DOHH2 (cell line): Measurements from ENCODE around the gene LARP6.

Experiments
- H3F3A ChIP-seq: fragments of 200-600 bp; sonication (generic), shearing (Covaris generic); 2 replicates; pipeline ENCODE4 v1.6.0; 2016; ENCODE audit warnings: antibody characterized with exemption, mild to moderate bottlenecking; ENCODE audit not compliant: control insufficient read depth, insufficient read depth
- H3K27ac ChIP-seq: fragments of 200-600 bp; sonication (generic); 2 replicates; pipeline ENCODE4 v1.5.1; 2014; ENCODE audit warnings: low read depth, mild to moderate bottlenecking, low read length, moderate library complexity
- H3K27me3 ChIP-seq: fragments of 200-600 bp; sonication (generic); 2 replicates; pipeline ENCODE4 v1.6.1; 2014; ENCODE audit warnings: mild to moderate bottlenecking, low read length, mixed read lengths; ENCODE audit not compliant: control insufficient read depth
- H3K36me3 ChIP-seq: fragments of 200-600 bp; sonication (generic); 2 replicates; pipeline ENCODE4 v1.6.1; 2014; ENCODE audit warnings: mild to moderate bottlenecking, low read length, moderate library complexity, mixed read lengths; ENCODE audit not compliant: control insufficient read depth
- H3K4me1 ChIP-seq: fragments of 200-600 bp; sonication (generic); 2 replicates; pipeline ENCODE4 v1.6.1; 2014; ENCODE audit warnings: mild to moderate bottlenecking, low read length, mixed read lengths; ENCODE audit not compliant: control insufficient read depth
- H3K4me2 ChIP-seq: fragments of 200-600 bp; sonication (generic); 2 replicates; pipeline ENCODE4 v1.6.0; 2014; ENCODE audit warnings: mild to moderate bottlenecking, low read length, moderate library complexity
- H3K4me3 ChIP-seq: fragments of 200-600 bp; sonication (generic); 2 replicates; pipeline ENCODE4 v1.5.1; 2014; ENCODE audit warnings: mild to moderate bottlenecking, low read length, mixed read lengths
- H3K79me2 ChIP-seq: fragments of 200-600 bp; sonication (generic); 2 replicates; pipeline ENCODE4 v1.6.1; 2014; ENCODE audit warnings: mild to moderate bottlenecking, low read length, mixed read lengths; ENCODE audit not compliant: control insufficient read depth
- H3K9me2 ChIP-seq: fragments of 200-600 bp; sonication (generic); replicated peaks from 2 replicates; pipeline ENCODE4 v1.6.1; 2014; ENCODE audit warnings: mild to moderate bottlenecking, low read length, mixed read lengths; ENCODE audit not compliant: control insufficient read depth
- H3K9me3 ChIP-seq: fragments of 200-600 bp; sonication (generic); 2 replicates; pipeline ENCODE4 v1.6.1; 2014; ENCODE audit warnings: antibody characterized with exemption, low read length, mixed read lengths; ENCODE audit not compliant: control insufficient read depth, insufficient read depth
- H4K20me1 ChIP-seq: fragments of 200-600 bp; sonication (generic); 2 replicates; pipeline ENCODE4 v1.6.0; 2014; ENCODE audit warnings: low read depth, mild to moderate bottlenecking, antibody characterized with exemption, low read length, moderate library complexity; ENCODE audit not compliant: control insufficient read depth, insufficient read depth
- EZH2phosphoT487 ChIP-seq: fragments of 200-600 bp; sonication (generic); IDR thresholded peaks from 2 replicates; pipeline ENCODE4 v1.6.1; 2017; ENCODE audit warnings: borderline replicate concordance, mild to moderate bottlenecking, antibody characterized with exemption, low read length, moderate library complexity, mixed read lengths
- TF ChIP-seq, protein P1 (sequence below): fragments of 200-600 bp; sonication (generic); IDR thresholded peaks from one replicate; pipeline ENCODE4 v1.5.1; 2014; ENCODE audit warnings: antibody characterized with exemption, mild to moderate bottlenecking, low read depth, low read length; ENCODE audit not compliant: poor library complexity, severe bottlenecking

The LARP6 gene

DNA sequence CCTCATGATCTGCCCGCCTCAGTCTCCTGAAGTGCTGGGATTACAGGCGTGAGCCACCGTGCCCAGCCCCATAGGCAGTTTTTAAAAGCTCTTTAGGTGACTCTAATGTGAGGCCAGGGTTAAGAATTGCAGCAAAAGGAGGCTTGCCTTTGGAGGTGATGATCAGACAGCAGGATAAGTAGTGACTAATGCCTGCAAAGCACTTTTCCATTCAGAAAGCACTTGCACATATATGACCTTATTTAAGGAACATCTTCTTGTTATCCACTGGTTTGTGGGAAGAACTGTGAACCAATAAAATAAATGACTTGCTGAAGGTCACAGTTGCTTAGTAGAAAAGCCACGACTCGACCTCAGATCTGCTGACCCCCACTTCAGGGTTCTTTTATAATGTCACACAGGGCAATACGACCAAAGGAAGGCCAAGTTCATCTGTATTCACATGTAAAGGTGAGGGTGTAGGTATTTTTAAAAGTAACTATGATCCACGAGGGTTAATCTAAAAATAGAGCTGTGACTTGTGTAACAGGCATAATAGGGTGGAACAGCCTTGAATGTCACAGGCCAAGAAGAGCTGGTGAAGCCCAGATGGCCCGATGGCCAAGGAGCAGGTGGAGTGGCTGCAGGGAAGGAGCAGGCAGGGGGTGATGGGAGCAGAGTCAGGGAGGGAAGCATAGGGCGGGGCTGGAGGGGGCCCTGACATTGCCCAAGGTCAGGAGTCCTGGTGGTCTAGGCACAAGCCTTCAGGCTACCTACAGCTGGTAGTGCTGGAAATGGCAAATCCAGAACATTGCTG, 24.4 kb downstream of the LARP6 start:
- H3K27ac ChIP-seq = no peak overlapping the region

DNA sequence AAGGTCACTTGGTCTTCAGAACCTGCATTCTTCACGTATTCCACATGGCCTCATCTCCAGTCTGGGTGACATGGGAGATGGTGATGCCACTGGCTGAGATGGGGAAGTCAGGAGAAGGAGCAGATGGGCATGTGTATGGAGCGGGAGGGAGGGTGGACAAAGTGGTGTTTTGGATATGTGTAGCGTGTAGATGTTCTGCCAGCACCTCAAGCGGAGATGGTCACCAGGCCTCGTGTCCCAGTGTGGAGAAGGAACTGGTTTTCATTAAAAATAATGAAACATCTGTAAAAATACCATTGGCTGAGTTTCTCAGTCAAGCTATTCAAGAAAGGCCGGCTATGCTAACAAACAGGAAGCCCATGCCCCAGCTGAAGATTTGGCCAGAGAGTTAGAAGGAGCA, 26.2 kb downstream of the LARP6 start:
- H3K4me2 ChIP-seq = no peak overlapping the region
- no peak for TF ChIP-seq EZH2phosphoT487
- TF ChIP-seq, protein P1, sequence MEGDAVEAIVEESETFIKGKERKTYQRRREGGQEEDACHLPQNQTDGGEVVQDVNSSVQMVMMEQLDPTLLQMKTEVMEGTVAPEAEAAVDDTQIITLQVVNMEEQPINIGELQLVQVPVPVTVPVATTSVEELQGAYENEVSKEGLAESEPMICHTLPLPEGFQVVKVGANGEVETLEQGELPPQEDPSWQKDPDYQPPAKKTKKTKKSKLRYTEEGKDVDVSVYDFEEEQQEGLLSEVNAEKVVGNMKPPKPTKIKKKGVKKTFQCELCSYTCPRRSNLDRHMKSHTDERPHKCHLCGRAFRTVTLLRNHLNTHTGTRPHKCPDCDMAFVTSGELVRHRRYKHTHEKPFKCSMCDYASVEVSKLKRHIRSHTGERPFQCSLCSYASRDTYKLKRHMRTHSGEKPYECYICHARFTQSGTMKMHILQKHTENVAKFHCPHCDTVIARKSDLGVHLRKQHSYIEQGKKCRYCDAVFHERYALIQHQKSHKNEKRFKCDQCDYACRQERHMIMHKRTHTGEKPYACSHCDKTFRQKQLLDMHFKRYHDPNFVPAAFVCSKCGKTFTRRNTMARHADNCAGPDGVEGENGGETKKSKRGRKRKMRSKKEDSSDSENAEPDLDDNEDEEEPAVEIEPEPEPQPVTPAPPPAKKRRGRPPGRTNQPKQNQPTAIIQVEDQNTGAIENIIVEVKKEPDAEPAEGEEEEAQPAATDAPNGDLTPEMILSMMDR = no peak
- no peaks in the 10 kb centered on the region for H3K9me2 ChIP-seq

More for the DNA sequence above, 24.4 kb downstream of the LARP6 start:
- Histone ChIP-seq H4K20me1 (no peaks in the 10 kb centered on the region), H3K4me3 (no peak overlapping the region), H3K4me2 (no peak overlapping the region), H3K27me3 (peaks cover 3% of the 10 kb centered on the region; the same call in 1 of the 2 replicates), H3K79me2 (no peaks in the 10 kb centered on the region), H3K36me3 (no peaks in the 10 kb centered on the region), H3F3A (no peaks in the 10 kb centered on the region), H3K9me3 (no peaks in the 10 kb centered on the region), H3K4me1 (no peaks in the 10 kb centered on the region), H3K9me2 (no peaks in the 10 kb centered on the region)
- no peak for TF ChIP-seq EZH2phosphoT487
- TF ChIP-seq, protein P1 = no peak

DNA sequence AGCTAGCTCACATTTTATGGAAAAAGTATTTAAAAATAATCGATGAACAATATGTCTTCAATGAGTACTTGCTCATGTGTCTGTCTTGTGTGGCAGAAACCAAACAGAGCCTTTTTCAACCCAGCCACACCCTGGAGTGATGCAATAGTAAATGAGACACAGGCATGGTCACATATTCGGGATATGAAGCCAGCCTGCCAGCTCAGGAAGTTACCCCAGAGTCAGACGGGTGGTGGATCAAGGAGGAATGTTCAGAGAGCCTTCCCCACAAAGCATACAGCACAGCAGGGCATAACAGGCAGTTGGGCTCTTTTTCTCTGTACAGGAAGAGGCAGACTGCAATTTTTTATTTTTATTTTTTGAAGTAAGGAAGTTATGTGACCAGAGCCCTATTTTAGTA, 27.3 kb downstream of the LARP6 start:
- H4K20me1 ChIP-seq = no peaks in the 10 kb centered on the region
- H3K27ac ChIP-seq = no peak overlapping the region
- no peaks in the 10 kb centered on the region for H3K9me2 ChIP-seq
- H3K27me3 ChIP-seq = peaks cover 3% of the 10 kb centered on the region; the same call in 1 of the 2 replicates
- no peak overlapping the region for H3K4me2 ChIP-seq
- H3K36me3 ChIP-seq = no peaks in the 10 kb centered on the region
- no peak for TF ChIP-seq EZH2phosphoT487
- TF ChIP-seq, protein P1 = no peak
- no peaks in the 10 kb centered on the region for H3K9me3 ChIP-seq
- no peaks in the 10 kb centered on the region for H3K79me2 ChIP-seq
- no peak overlapping the region for H3K4me3 ChIP-seq
- H3K4me1 ChIP-seq = no peaks in the 10 kb centered on the region
- H3F3A ChIP-seq = no peaks in the 10 kb centered on the region

More for the DNA sequence above, 26.2 kb downstream of the LARP6 start:
- no peaks in the 10 kb centered on the region for H3K9me3 ChIP-seq
- H3F3A ChIP-seq = no peaks in the 10 kb centered on the region
- H3K27me3 ChIP-seq = peaks cover 3% of the 10 kb centered on the region; the same call in 1 of the 2 replicates
- no peak overlapping the region for H3K27ac ChIP-seq
- no peaks in the 10 kb centered on the region for H3K4me1 ChIP-seq
- H3K4me3 ChIP-seq = no peak overlapping the region
- no peaks in the 10 kb centered on the region for H3K79me2 ChIP-seq
- H4K20me1 ChIP-seq = no peaks in the 10 kb centered on the region
- no peaks in the 10 kb centered on the region for H3K36me3 ChIP-seq
